Neural progenitor cell (in vitro differentiated cells): ENCODE data around the gene AKR1C1.

ENCODE experiments used
- EZH2 ChIP-seq: fragments of 200-600 bp; sonication (generic); IDR thresholded peaks from 2 replicates; pipeline ENCODE4 v1.6.1; 2017; ENCODE audit warnings: antibody characterized with exemption, mild to moderate bottlenecking, moderate library complexity
- EZH2phosphoT487 ChIP-seq: fragments of 200-600 bp; sonication (generic); IDR thresholded peaks from 2 replicates; pipeline ENCODE4 v1.6.1; 2017; ENCODE audit warnings: antibody characterized with exemption
- TF ChIP-seq, protein P1 (sequence below): fragments of 200-600 bp; sonication (generic); IDR thresholded peaks from 2 replicates; pipeline ENCODE4 v1.5.1; 2017; ENCODE audit warnings: antibody characterized with exemption, mild to moderate bottlenecking

DNA sequence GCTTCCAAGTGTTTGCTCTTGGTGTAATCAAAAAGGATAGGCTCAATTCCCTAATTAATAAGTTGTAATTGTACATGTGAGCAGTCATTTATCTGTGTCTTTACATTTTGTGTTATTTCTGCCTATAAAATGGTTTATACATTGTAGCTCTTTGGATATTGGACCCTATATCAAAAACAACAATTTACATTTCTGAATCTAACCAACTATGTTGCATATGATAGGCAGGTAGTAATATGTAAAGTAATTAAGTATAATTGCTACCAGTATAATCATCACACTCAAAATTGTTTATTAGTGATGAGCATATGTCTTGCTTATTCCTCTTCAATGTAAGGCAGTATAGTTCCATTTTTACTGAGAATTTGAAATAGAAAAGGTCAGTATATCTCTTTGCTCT is 13.8 kb downstream of the AKR1C1 start:
- TF ChIP-seq, protein P1, sequence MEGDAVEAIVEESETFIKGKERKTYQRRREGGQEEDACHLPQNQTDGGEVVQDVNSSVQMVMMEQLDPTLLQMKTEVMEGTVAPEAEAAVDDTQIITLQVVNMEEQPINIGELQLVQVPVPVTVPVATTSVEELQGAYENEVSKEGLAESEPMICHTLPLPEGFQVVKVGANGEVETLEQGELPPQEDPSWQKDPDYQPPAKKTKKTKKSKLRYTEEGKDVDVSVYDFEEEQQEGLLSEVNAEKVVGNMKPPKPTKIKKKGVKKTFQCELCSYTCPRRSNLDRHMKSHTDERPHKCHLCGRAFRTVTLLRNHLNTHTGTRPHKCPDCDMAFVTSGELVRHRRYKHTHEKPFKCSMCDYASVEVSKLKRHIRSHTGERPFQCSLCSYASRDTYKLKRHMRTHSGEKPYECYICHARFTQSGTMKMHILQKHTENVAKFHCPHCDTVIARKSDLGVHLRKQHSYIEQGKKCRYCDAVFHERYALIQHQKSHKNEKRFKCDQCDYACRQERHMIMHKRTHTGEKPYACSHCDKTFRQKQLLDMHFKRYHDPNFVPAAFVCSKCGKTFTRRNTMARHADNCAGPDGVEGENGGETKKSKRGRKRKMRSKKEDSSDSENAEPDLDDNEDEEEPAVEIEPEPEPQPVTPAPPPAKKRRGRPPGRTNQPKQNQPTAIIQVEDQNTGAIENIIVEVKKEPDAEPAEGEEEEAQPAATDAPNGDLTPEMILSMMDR, result no peak
- TF ChIP-seq EZH2, result no peak
- TF ChIP-seq EZH2phosphoT487, result no peak
